Endothelial cell of hepatic sinusoid (primary cell): ENCODE measurements around the gene NRAP.
"Not testable (repeated sequence)": the region's sequence is repeated elsewhere in the genome, so short reads cannot be mapped to it uniquely, and the experiment has no call there.

Source experiments
- in situ Hi-C: cut with HindIII; loops from 2 replicates; pipeline ENCODE4 v1.10.0; 2017; ENCODE audit warnings: low sequenced_read_pairs

The NRAP gene

DNA sequence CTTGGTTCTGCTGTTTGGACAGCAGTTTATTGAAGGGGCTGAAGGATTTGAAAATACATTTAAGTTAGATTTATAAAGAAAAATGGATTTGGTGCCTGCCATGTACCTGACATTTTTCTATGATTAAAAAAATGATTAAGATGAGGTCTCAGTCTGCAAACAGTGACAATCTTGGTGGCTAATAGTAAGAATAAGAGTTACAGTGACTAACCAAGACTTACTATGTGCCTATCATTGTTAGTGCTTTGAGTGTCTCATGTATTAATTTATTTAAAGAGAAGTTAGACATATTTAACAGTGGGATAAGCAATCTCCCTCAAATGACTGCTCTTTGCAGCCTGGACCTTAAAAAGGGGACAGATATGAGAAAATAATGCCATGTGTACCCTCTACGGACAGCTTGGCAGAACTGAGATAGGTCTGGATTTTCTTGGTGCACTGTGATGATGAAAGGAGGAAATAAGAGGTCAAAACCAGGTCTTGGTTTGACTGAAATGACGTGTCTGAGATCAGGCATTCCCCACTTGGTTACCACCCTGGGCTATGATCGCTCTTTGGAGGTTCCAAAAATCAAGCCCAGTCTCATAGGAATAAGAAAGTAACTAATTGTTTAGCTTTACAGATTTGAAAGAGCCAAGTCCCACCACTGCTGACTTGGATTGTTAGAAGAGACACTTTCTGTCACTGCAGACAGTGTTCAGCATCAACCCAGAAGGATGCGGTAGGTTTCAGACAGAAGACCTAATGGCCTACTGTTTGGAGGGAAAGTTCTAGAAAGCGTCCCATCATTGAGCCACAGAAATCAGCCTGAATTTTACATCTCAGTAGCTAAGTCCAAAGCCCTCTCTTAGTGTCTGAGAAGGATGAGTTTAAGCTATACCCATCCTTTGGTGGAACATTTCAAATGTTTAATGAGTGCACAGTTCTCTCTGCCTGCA lies 18.0 kb upstream of the NRAP start:
- in situ Hi-C loops, result no loop called here

DNA sequence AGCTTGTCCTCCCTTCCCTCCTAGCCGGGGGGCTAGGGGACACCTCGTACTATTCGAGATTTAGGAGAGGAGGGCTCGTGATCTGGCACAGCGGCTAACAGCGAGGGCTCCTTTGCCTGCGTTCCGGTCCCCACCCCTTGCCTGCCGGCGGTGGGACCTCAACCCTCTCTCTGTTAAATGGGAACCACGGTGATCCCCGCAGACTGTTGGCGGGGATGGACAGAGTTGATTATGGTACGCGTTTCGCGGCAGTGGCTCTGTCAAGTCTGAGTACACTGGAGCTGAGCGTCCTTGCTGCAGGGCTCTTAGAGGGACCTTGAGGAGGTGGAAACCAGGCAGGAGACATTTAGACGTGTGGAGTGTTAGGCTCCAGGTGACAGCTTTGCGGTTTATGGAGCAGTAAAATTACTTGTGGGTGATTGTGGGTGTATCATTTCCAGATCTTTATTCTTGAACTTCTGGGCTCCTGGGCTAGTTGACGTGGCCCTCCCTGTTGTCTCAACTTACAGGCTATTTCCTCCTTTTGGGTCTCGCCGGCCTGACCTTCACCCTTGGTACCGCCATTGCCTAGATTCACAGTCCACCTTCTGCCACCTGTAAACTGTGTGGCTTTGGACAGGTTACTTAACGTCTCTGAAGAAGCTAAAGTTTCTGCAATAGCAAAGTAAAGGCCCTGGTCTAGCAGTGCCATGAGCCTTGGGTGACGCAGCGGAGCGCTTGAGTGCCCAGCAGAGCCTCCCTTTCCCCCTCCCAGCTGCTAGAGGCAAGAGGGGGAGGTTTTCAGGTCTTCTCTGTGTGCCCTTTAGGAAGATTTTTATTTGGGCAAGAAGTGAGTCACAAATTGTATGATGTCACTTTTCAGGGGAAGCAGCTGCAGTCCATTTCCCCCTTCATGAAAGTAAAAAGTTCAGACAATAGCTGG lies 16.6 kb upstream of the NRAP start:
- in situ Hi-C loops, result no loop called here

DNA sequence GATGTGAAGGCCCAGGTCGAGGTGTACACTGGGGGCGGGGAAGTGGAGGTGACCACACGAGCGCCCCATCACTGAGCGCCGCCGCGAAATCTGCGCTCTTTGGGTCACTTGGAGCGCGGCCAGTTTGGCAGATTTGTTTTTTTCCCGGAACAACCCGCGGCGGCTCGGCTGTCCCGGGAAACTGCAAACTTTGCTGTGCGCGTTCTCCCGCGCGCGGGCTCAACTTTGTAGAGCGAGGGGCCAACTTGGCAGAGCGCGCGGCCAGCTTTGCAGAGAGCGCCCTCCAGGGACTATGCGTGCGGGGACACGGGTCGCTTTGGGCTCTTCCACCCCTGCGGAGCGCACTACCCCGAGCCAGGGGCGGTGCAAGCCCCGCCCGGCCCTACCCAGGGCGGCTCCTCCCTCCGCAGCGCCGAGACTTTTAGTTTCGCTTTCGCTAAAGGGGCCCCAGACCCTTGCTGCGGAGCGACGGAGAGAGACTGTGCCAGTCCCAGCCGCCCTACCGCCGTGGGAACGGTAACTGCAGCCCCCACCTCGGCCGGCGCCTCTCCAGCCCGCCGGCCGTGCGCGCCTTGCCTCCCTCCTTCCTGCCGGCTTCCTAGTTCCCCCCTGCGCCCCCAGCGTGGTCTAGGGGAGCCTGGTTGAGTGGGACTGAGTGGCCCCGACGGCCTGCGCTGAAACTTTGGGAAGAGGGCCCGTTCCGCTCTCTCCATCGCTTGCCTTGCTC lies 15.8 kb upstream of the NRAP start, which contains the start of gene CASP7:
Gene CASP7, plus strand, starts transcription at position 450 of the 727 bp plus-strand sequence. CDS start 17,582 bp downstream, outside the sequence.
- in situ Hi-C loops, result no loop called here

GRCh38 chr10:113666682-113667252 lies 2.9 kb upstream of the NRAP start:
- in situ Hi-C loops, result loop anchor here (10.0 kb wide), 1 partner anchor 68 kb away; no protein-coding TSS in a partner anchor

- in situ Hi-C loops, result loop anchor here (10.0 kb wide), 1 partner anchor 69 kb away; no protein-coding TSS in a partner anchor
Observed at GRCh38 chr10:113665806-113666354, 2.0 kb upstream of the NRAP start.

GRCh38 chr10:113665352-113665751 lies 1.5 kb upstream of the NRAP start:
- in situ Hi-C loops, result loop anchor here (10.0 kb wide), 1 partner anchor 69 kb away; no protein-coding TSS in a partner anchor

- in situ Hi-C loops, result loop anchor here (10.0 kb wide), 1 partner anchor 72 kb away; no protein-coding TSS in a partner anchor
Observed at GRCh38 chr10:113663142-113663541, 699 bp downstream of the NRAP start.

GRCh38 chr10:113661332-113661731 lies 2.5 kb downstream of the NRAP start:
- in situ Hi-C loops, result loop anchor here (10.0 kb wide), 1 partner anchor 73 kb away; no protein-coding TSS in a partner anchor

DNA sequence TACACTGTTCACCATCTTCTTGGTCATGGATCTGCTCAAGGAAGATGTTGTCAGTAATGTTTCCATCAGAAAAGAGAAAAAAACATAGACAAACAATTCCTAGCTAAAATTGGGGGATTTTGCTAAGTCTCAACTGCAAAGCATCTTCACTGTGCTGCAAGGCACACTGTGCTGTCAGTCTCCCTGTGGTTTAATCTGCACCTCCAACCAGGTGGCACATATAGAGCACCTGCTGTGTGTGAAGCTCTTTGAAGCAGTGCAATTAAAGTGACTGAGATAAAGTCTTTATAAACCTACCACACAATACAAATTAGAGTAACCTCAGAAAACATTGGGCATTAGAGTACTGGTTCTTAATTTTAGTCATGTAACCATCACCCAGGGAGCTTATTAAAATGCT lies 6.3 kb downstream of the NRAP start:
- in situ Hi-C loops, result no loop called here

GRCh38 chr10:113656896-113657295 lies 6.9 kb downstream of the NRAP start:
- in situ Hi-C loops, result no loop called here

DNA sequence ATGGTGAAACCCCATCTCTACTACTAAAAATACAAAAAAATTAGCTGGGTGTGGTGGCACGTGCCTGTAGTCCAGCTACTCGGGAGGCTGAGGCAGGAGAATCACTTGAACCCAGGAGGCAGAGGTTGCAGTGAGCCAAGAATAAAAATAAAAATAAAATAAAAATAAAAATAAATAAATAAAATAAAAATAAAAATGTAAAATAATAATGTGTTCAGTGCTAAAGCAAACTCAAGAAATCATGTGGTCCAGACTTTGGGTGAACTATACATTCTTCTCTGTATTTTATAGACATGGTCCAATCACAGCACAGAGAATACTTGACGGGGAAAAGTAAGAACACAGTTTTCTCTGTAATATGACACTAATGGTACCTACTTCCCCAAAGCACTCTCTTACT lies 11.4 kb downstream of the NRAP start:
- in situ Hi-C loops, result not testable (repeated sequence)

GRCh38 chr10:113651898-113652297 lies 11.9 kb downstream of the NRAP start:
- in situ Hi-C loops, result no loop called here

GRCh38 chr10:113651021-113651420 lies 12.8 kb downstream of the NRAP start:
- in situ Hi-C loops, result no loop called here

- in situ Hi-C loops, result no loop called here
Observed at GRCh38 chr10:113650172-113650571, 13.7 kb downstream of the NRAP start.

DNA sequence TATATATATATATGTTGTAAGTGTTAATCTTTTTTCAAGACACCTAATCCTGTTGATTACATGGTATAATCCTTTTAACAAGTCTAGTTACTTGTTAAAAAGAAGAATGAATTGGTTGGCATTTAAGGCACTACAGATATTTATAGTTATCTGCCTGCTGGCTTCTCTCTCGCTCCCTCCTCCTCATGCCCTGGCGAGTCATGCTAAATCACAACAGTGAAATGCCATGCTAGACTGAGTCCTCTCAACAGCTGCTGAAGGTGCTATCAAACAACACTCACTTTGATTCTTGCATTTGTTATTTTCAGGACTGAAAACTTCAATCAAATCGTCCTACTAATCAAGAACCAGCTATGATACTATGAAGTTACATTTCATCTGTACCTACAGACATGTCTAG lies 15.4 kb downstream of the NRAP start:
- in situ Hi-C loops, result no loop called here

DNA sequence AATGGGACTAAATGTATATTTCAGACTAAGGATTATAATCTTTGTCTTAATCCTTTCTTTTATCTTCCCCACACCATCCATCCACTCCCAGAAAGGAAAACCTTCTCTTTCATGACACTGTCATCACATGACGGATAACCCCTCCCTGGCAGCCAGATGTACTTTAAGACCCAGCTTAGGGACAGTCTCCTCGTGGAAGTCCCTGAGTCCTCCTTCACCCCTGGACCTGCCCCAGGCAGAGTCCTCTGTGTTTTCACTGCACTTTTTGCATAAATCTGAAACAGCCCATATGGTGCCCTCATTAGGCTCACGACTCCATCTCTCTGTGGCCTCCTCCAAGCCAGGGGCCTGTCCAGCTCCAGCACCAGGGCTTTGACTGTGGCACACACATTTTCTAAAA lies 16.0 kb downstream of the NRAP start:
- in situ Hi-C loops, result no loop called here

DNA sequence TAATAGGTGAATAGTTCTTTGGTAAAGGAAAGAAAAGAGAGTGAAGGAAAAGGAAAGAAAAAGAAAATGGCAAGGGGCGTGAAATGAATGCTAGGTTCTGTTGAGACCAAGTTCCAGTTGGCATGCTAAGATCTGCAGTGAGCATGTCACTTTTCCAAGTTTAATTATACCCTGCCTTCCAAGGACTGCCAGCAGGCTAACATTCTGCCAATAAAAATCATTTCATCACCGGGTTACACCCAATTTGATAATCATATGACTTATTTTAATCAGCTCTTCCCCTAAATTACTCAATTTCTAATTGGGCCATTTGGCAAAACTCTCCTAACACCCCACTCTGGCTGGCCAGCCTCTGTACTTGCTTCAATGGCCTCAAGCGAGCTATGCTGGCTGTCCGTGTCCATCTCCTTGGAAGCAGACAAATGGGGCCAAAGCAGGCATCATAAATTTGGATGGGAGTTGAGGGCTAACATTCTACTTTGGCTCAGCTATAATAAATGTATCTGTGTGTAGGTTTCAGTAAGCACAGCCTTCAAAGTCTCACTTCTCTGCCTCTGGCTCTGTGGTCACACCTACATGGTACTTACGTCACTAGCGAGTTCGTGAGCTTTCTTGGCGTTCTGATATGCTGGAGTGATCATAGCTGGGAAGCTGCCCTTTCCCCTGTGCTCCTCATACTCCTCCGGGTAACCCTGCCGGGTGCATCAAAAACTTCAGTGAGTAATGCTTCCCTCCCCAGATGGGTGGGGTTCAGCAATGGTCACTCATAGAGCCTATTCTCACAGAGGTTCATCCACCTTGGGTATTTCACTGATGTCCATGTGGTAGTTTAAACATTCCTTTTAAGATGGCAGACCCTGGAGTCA lies 17.3 kb downstream of the NRAP start:
- in situ Hi-C loops, result no loop called here

DNA sequence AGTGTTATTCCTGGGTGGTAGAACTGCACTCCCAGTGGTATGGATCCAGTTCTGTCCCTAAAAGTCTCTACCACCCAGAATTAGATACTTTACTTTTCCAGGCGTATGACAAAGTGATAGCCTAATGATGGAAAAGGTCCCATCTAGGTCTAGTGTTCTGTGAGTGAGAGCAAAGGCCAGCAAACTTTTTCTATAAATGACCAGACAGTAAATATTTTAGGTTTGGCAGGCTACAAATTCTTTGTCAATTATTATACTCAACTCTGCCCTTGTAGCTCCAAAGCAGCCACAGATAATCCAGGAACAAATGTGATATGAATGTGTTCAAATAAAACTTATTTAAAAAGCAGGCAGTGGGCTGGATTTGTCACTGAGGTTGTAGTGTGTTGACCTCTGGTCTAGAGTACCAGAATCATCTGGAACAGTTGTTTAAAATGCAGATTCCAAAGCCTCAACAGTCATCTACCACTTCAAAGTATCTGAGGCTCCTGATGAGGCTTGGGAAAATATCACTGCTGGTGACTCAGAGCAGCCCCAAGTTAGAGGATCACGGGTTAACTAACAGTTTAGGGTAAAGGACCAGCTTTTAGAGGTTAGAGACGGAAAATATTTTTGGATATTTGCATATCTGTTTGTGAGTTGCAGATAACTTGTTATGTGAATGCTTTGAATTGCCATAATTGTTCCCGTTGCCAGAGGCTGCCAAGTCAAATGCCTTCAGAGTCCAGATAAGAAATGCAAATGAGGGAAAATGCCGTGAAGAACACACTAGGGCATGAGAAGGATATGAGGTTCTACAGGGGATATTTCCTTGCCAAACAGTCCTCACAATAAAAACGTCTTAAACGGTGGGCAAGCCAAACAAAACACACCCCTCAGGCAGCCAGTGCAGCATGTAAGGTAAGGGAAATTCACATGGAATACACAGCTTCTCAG lies 19.4 kb downstream of the NRAP start:
- in situ Hi-C loops, result no loop called here
